ENCODE data around the gene SOS2.

SOS2 gene

GRCh38 chr14:50070230-50070629, 161.1 kb downstream of the SOS2 start:
- TF ChIP-seq CTCF (IDR thresholded peaks at IDR 0.05; ENCODE audit: low read depth, low read length, missing control alignments): no peak
- no peak overlapping the region for H3K4me3 ChIP-seq (ENCODE audit: low read depth, low read length)
- DNase-seq (ENCODE audit: low read depth): no peak

GRCh38 chr14:50069325-50069724, 162.1 kb downstream of the SOS2 start:
- H3K4me3 ChIP-seq (ENCODE audit: low read depth, low read length): no peak overlapping the region
- DNase-seq (ENCODE audit: low read depth): no peak
- no peak for TF ChIP-seq CTCF (IDR thresholded peaks at IDR 0.05; ENCODE audit: low read depth, low read length, missing control alignments)

DNA sequence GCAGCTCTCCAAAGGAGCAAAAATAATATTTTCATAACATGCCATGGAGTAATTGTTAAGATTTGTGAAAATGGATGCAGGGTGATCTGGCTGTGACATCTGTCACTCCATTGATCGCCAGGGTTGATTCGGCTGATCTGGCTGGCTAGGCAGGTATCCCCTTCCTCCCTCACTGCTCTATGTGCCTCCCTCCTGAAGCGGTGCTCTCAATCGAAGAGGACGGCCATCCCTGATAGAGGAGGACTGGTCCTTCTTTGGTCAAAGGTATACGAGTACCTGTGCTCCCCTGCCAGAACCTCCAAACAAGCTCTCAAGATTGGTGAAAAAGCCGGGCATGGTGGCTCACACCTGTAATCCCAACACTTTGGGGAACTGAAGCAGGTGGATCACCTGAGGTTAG, 162.9 kb downstream of the SOS2 start:
- H3K4me3 ChIP-seq (ENCODE audit: low read depth, low read length): no peak overlapping the region
- TF ChIP-seq CTCF (IDR thresholded peaks at IDR 0.05; ENCODE audit: low read depth, low read length, missing control alignments): no peak
- DNase-seq (ENCODE audit: low read depth): no peak

DNA sequence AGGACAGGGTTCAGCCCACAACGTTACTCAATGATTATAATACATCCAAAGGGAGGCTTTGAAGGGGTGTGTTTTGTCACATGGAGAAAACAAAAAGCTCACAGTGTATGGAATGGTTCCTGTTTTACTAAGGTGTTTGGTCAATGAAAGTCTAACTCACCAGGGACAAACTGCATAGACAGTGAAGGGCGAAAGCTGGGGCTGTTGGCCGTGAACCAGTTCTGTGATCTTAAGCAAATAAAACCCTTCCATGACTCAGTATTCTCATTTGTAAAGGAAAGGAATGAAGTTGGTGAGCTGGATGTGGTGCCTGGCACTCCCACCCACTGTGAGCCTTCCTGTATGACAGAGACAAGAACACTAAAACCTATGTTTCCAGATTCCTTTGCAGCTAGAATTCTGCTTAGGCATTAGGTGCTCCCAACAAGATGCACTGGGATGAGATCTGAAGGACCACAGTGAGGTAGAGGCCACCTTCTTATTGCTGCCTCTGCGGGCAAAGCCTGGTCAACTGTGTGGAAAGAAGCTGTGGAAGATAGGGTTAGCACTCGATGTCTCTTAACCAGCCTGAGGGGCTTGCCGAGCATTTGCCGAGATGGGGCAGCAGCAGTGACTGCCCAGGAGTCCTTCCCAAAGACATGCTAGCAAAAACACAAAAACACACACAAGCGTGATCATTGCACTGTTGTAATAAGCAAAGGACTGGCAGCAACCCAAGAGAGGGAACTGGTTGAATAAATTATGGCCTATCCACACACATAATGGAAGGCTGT, 163.5 kb downstream of the SOS2 start:
- TF ChIP-seq CTCF (IDR thresholded peaks at IDR 0.05; ENCODE audit: low read depth, low read length, missing control alignments): no peak
- DNase-seq (ENCODE audit: low read depth): no peak

More for the DNA sequence above, 163.5 kb downstream of the SOS2 start:
- H3K4me3 ChIP-seq (ENCODE audit: low read depth, low read length): no peak overlapping the region

All from GM12864 (cell line).